ENCODE results near the gene KRTAP6-1.

KRTAP6-1 gene, protein sequence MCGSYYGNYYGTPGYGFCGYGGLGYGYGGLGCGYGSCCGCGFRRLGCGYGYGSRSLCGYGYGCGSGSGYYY

DNA sequence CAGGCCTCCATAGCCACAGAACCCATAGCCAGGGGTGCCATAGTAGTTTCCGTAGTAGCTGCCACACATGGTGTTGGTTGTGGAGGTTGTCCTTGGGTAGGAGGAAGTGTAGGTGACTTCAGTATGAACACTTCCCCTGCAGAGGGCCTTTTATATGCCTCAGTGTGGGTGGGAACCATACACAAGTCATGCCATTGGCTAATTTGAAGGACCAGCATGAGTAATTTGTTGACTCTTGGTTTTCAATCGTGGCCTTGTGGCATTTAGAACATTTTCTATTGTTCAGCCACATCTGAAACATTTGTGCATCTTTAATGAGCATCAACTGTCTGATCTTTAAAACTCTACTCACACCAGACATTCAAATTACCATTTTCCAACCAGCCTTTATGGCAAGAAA is at the start of gene KRTAP6-1:
Gene KRTAP6-1 (minus strand): TSS at position 95 of the 400 bp plus-strand sequence. CDS start 26 bp downstream, at position 69.
- no peak for DNase-seq

DNA sequence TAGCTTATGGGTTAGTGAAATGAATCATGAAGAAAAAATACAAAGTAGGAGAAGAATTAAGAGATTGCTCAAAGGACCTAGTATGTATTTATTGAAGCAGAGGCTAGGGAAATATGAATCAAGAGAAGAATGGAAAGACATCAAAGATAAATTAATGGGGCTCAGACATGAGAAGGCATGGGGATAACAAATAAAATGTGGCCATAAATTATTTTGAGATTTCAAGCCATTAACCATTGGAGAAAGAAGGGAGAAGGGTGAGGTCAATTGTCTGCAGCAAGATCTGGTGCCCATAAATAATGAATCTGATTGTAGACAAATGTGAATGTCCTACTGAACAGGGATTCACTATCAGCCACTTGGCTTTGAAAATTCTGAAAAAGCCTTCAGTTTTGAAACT is 39.2 kb upstream of the KRTAP6-1 start:
- no peak for DNase-seq

DNA sequence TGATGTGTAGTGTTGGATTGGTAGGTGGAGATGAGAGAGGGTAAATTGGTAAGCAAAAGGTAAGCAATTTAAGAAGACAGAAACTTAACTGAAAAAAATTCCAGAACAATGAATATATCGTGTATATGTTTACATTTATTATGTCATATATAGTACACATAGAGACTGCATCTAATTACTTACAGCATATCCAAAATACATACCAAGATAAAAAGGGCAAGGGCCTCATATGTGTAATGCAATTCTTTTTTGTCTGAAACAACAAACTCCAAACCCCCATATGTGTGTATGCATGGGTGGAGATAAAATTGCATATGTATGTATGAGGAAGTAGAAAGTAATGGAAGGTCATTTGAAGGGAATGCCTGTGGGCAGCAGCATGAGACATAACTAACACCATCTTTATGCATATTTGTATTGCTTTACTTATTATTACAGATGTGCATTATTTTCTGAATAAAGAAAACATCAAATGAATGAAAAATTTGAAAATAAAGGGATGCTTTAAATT is 33.2 kb upstream of the KRTAP6-1 start:
- DNase-seq: no peak

DNA sequence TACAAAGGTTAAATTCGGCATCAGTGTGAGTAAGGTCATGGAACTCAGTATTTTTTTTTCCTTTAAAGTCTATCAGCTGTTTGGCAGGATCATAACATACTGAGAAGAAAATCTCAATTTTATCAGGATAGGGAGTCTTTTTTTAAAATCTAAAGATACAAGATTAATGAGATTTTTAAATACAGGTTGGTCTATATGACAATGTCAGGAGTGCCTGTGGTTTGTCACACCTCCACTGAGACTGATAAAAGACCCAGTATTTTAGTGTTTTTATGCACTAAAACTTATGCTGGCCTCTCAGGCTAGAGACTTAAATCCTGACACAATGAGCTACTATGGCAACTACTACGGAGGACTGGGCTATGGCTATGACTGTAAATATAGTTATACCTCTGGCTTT is 28.8 kb upstream of the KRTAP6-1 start, which contains the start of gene KRTAP20-3:
Gene KRTAP20-3 (plus strand): TSS at position 301 of the 400 bp plus-strand sequence.
- DNase-seq: no peak

DNA sequence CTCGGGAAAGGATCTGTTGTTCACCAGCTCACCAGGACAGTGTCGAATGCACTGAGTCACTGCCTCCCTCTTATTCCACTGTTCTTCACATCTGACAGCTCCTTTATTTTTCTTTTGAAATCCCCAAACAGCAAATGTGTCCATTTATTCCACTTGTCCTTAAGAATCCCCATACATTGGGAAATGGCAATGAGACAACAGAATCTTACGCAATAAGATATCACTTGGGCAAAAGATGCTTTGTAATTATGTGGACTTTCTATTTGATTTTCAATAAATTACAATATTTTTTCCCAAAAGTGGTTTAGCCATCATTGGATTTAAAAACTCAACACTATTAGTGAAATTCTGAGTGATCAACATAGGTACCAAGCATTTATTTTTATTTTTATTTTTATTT is 25.0 kb upstream of the KRTAP6-1 start:
- DNase-seq: no peak

DNA sequence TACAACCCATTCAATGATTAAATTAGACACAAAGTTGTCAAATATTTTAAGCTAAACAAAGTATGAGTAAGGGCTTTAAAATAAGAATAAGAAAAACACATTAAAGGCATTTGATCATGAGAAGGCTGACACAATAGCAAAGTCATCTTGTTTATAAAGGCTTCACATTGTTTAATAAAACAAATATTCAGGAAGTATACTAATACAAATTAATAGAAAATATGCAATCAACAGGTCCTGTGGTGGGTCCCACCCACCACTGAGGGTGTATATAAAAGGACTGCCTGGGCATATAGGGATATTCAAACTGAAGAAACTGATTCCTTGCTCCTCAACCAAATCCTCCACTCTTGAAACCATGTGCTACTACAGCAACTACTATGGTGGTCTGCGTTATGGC is 21.2 kb upstream of the KRTAP6-1 start, which contains the start of gene KRTAP20-2:
Gene KRTAP20-2 (plus strand): TSS at position 301 of the 400 bp plus-strand sequence. CDS start 58 bp downstream, at position 359.
- no peak for DNase-seq

DNA sequence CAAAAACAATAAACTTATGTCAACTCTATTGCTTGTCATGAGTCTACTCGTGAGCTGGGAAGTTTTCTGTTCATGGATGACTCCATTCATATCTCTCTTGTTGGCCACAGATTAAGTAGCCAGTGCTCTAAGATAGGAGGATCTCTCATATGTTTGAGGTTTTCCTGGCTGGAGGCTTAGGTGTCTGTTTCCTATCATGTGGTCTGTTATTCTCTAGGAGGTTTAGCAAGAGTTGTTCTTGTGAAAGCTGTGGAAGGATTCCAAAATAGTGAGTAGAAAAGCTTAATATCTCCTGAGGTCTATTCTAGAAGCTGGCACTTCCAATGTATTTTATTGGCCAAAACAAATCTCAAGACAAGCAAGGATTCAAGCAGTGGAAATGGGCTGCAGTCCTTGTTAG is 15.5 kb upstream of the KRTAP6-1 start:
- no peak for DNase-seq

DNA sequence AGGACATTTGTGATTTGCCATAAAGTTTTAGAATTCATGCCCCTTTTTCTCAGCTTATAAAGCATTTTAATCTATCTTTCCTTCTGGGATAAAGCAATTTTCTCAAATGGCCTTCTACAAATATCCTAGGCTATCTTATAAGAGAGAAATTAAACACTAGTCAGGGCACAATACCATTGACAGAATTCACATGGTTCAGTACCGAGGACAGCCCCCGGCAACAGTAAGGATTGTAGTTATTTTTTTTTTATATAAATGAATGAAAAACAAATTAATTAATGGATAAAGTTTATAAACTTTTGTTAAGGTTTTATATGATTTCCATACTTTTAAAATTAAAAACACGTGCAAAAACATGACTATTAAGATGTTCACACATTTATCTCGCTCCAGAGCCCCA is 14.4 kb upstream of the KRTAP6-1 start:
- DNase-seq: no peak

DNA sequence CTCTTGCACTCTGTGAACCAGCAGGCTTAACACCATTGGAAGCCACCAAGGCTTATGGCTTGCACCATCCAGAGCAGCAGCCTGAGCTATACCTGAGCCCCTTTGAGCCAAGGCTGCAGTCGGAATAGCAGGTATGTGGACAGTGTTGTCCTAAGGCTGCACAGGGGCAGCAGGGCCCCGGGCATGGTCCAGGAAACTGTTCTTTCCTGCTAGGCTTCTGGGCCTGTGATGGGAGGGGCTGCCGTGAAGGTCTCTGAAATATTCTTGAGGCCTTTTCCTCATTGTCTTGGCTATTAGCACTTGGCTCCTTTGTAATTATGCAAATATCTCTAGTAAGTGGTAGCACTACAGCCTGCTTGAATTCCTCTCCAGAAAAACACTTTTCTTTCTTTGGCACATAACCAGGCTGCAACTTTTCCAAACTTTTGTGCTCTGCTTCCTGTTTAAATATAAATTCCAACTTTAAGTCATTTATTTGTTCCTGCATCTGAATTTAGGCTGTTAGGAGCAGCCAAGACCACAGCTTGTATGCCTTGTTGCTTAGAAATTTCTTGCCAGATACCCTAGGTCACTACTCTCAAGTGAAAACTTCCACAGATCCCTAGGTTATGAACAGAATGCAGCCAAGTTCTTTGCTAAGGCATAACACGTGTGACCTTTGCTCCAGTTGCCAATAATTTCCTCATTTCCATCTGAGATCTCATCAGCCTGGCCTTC is 11.9 kb upstream of the KRTAP6-1 start:
- DNase-seq: no peak

DNA sequence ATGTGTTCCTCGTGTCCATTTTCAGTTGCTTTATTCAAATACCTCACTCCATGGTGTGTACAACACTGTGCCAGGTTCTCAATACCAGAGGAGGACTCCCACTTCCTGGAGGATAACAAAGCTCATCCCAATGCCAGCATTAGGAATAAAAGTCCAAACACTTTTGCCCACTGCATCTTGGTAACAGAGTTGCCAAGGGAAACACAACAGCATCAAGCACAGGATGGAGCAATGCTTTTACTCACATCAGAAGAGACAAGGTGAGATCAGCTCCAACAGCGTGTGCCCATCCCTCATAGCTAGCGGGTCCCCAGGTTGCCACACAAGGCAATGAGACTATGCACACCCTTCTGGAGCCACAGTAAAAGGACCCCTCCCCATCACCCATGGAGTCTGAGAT is 9.6 kb upstream of the KRTAP6-1 start:
- no peak for DNase-seq

DNA sequence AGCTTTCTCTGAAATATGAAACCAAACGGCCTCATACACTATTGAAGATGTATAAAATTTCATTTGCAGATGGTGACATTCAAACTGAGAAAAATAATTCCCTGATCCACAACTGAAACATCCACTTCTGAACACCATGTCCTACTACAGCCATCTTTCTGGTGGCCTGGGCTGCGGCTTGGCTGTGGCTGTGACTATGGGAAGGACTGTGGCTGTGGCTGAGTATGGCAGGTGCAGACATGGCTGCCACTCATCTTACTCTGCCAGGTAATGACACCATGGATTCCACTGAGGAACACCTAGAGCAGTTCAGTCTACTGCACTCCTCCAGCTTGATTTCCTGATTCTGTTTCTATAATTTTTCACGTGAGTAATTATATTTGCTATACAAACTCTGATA is 6.8 kb upstream of the KRTAP6-1 start, which contains the start of gene KRTAP20-4:
Gene KRTAP20-4 (plus strand): TSS at position 106 of the 400 bp plus-strand sequence.
- DNase-seq: no peak

DNA sequence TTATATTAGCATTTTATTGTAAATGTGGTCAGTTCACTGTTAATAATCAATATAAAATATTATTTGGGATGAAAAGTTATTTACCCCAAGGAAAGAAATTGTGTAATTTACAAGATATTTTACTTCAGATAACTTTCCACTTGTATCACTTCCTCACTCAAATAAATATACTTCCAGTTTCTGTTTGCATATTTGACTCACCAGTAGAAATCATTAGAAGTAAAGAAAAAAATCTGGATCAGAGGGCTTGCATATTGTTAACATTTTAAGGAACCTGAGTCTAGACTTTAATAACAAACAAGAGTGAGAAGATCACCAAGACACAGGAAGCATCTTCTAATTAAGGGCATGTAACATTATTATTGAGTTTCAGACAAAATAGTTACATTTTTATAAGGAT is 6.3 kb upstream of the KRTAP6-1 start:
- no peak for DNase-seq

DNA sequence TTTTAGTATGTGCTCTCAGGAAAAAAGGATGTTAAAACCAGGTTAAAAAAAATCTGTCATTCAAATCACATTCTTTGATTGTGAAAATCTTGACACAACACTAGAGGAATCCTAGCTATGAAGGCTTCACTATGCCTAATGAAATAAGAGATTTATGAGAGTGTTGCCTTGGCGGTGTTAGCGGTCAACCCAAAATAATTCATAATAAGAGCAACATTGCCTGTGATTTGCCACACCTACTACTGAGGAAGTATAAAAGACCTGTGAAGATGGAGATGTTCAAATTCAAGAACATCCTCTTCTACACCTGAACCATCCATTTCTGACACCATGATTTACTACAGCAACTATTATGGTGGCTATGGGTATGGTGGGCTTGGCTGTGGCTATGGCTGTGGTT is 2.4 kb upstream of the KRTAP6-1 start, which contains the start of gene KRTAP20-1:
Gene KRTAP20-1 (plus strand): TSS at position 301 of the 400 bp plus-strand sequence. CDS start 30 bp downstream, at position 331.
- no peak for DNase-seq

DNA sequence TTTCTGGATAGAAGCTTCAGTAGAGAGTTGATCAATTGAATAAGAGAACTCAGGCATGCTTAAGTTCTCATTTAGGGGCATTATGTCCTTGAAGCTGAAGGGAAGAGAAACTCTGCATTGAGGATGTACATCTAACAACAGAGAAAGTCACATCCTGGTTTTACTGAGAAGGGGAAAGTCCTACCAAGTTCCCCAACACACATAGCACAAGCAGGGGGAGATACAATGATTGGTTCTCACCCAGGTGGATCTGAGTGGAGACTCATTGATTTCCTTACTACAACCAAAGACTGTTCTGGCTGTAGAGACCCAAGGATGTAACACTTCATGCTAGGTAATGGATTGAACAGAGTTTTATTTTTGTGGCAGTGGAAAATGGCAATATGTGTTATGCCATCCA is 1.5 kb upstream of the KRTAP6-1 start:
- DNase-seq: no peak

DNA sequence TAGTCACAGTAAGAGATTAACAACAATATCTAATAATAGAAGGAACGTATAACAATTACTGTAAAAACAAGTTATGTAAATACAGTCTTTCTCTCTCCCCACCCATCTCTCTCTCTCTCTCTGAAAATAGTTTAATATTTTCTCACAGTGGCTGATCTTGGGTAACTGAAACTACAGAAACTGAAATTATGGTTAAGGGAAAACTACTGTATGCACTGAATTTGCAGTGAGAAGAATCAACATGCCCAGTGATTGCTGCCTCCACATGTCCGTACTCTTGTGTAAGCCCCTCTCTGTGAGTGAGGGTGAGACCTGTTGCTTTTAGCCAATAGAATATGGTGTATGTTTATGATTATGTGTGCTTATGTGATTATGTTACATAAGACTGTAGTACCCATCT is 1.6 kb downstream of the KRTAP6-1 start:
- no peak for DNase-seq

DNA sequence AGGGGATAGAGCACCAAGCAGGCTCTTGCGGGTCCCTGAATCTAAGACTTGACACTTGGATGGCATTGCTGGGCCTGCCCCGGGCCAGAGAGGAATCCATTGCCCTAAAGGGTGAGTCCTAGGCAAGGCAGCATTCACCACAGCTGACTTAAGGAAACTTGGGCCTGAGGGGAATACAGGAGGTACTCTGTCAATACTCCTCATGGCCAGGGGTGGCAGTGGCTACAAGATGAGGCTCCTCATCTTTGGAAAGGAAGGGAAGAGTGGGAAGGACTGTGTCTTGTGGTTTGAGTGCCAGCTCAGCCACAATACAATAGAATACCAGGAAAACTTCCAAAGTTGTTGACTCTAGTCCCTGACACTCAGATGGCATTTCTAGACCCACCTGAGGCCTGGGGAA is 7.8 kb downstream of the KRTAP6-1 start:
- DNase-seq: no peak

DNA sequence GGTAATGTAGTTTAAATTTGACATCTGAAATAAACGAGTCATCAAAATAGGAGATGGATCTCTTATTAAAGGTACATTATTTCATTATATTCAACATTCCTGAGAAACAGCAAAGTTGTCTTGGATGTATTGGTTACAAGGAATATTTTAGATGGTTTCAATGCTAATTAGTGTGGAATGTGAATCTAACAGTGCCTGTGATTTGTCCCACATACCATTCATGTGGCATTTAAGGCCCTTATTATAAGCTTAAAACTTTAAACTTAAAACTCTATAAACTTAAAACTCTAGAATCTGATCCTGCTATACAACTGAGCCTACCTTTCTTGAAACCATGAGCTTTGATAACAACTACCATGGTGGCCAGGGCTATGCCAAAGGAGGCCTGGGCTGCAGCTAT is 12.9 kb downstream of the KRTAP6-1 start, which contains the start of gene KRTAP22-1:
Gene KRTAP22-1 (plus strand): TSS at position 301 of the 400 bp plus-strand sequence.
- DNase-seq: no peak

DNA sequence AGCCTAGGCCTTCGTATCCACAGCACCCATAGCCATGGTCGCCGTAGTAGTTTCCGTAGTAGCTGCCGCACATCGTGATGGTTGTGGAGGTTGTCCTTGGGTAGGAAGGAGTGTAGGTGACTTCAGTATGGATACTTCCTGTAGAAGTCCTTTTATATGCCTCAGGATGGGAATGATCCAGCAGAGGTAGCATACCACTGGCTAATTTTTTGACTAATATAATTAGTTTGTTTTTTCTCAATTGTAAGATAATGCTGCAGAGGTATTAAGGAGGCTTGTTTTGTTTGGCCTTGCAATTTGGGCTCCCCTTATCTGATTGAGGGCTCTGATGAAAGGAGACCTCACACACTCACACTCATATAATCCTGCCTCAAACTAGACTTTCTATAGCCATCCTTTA is 14.9 kb downstream of the KRTAP6-1 start, which contains the start of gene KRTAP6-2:
Gene KRTAP6-2 (minus strand): TSS at position 101 of the 400 bp plus-strand sequence. CDS start 28 bp downstream, at position 73.
- DNase-seq: no peak

DNA sequence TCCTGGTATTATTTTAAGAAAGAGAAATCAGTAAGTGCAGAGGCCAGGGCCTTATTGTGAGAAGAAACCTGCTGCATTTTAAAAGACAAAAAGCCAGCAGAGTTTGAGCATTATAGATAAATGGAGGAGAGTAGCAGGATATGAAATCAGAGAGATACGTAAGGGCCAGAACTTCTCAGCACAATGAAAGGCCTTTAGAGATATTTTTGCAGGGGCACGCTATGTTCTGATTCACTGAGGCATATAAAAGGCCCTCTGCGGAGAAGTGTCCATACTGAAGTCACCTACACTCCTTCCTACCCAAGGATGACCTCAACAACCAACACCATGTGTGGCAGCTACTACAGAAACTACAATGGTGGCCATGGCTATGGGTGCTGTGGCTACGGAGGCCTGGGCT is 21.6 kb downstream of the KRTAP6-1 start, which contains the start of gene KRTAP6-3:
Gene KRTAP6-3 (plus strand): TSS at position 301 of the 400 bp plus-strand sequence. CDS start 6 bp downstream, at position 307.
- DNase-seq: no peak

DNA sequence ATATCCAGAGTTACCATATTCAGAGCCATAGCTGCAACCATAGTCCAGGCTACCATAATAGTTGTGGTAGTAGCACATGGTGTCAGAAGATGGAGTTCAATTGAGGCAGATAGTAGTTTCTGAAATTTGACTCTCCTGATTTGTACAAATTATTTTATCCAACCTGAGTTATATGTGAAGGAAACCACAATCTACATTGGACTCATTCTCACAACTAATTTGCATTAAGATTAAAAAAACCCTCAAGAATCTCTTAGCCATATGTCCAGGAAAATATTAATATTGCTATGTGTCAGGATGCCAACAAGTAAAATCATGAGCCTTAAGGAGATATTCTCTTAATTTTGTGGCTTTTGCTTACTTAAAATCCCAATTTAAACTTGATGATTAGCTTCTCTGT is 23.4 kb downstream of the KRTAP6-1 start, which contains the start of gene KRTAP22-2:
Gene KRTAP22-2 (minus strand): TSS at position 101 of the 400 bp plus-strand sequence.
- no peak for DNase-seq

DNA sequence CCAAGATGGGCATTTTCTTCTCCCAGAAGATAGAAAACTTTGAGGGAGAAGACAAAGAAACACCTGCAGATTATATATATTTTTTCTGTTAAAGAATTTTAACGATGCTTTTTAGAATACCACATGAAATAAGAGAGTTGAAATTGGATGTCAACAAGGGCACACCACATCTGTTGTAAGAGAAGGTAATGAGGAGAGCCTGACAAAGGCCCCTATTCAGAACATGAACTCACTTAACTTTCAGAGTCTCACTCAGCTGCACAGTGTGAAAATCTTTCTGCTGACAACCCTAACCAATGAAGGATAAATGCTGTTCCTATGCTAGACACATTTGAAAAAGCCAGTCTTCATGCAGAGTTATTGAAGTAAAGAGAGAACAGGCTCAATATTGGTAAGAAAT is 30.9 kb downstream of the KRTAP6-1 start:
- no peak for DNase-seq

DNA sequence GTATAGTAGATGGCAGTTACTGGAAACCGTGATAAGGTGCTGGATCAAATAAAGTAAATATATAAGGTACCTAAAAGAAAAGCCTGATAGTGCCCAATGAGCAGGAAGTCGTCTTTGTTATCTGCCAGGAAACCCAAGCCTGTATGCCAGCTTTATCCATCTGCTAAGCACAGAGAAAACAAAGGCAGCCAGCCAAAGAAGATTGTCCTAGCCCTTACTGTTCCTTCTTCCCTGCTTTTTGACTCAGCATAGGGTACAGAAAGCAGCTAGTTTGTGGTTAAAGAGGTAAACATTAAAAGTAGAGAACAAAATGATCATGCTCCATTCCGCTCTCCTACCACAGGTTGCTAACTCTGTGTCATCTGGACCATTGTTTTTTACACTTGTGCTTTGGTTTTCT is 33.6 kb downstream of the KRTAP6-1 start:
- DNase-seq: no peak

DNA sequence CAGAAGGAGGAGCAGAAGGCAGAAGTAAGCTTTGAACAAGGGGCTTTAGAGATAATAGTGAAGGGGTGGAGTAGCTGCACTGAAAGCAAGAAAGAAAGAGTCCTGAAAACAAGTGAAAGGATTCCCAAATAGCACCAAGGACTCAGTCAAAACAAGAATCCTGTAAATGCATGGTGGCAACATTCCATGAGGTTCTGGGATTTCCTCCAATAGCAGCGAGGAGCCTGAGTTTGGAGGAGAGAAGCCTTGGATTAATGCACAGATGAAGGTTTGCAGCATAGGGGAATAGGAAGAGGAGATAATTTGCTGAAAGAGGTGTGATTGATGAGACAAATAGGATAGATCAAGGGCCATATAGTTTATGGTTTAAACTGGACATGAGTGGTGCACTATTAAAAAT is 34.4 kb downstream of the KRTAP6-1 start:
- no peak for DNase-seq

DNA sequence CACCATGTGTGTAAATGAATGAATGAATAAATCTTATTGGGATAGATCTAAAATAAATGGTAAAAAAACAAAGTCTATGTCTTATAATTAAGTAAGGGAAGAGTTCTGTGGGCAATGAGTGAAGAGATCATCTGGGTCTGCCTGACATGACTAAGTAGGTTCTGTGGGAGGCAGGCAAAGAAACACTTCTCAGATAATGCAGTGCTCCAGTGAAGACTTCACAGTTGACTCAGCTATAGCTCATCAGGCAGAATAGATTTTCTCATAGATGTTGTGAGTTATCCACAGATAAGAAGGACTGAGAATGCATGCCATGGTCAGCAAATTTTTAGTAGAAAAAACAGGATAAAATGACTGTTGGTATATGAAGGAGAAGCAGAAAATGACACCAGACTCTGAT is 36.0 kb downstream of the KRTAP6-1 start:
- DNase-seq: no peak
